ENCODE data around the gene HAGH.

The HAGH gene

DNA sequence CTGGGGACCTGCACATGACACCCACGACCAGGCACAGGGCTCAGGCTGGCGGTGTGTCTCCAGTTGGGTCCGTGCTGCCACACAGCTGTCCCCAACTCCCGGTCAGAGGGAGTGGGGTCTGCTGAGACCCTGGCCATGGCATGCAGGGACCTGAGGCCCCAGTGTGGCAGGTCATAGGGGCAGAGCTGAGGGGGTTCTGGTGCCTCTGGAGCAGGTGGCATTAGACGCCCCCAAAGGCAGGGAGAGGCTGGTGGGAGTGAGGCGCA lies 39.6 kb downstream of the HAGH start:
- no peak for DNase-seq (ENCODE audit: low read depth, low spot score)

- DNase-seq (ENCODE audit: low read depth, low spot score): no peak
Measured at GRCh38 chr16:1786242-1787055, 40.2 kb downstream of the HAGH start.

DNA sequence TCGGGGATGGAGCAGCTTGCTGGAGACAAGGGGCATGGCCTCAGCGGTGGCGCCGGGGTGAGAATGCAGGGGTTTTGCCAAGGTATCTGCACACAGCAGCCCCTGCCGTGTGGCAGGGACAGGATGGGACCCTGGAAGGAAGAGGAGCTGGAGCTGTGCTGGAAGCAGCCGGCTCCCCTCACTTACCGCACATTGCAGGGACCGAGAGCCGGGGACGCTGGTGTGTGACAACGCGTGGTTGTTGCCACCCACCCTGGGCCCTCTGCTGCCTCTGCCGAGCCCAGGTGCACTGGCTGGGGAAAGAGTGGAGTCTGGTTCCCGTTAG lies 40.8 kb downstream of the HAGH start:
- no peak for DNase-seq (ENCODE audit: low read depth, low spot score)

DNA sequence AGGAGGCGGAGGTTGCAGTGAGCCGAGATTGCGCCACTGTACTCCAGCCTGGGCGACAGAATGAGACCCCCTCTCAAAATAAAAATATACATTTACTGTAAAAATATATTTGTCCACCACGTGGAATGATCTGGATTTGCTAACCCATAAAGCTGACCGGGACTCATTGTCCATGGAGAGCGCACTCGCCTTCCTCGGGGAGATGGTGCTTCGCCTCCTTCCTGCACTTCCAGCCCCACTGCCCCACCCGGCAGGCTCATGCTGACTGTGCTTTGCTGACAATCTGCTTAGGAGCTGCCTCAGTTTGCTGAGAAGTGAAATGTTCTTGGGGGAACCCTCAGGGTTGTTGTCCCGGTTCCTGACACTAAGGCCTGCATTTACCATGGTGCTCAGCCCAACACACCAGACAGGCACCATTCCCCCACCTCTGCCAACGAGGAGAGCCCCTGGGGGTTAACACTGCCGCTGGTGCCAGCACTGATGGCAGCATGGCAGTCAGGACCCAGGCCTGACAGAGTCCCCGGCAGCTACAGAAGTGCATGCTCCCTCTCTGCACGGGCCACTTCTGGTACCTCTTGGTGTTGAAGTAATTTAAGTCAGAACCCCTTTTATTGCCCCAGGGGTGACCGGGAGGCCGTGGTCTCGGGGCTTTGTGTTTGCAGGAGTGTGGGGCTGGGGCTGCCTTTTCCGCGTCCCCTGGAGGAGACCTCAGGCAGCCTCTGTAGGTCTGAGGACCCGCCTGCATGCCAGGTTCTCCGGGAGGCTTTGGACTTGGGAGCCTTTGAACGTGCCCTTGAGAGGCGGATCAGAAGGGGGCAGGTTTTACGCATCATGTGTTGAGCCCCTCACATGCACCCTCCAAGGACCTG lies 41.4 kb downstream of the HAGH start:
- DNase-seq (ENCODE audit: low read depth, low spot score): no peak

DNA sequence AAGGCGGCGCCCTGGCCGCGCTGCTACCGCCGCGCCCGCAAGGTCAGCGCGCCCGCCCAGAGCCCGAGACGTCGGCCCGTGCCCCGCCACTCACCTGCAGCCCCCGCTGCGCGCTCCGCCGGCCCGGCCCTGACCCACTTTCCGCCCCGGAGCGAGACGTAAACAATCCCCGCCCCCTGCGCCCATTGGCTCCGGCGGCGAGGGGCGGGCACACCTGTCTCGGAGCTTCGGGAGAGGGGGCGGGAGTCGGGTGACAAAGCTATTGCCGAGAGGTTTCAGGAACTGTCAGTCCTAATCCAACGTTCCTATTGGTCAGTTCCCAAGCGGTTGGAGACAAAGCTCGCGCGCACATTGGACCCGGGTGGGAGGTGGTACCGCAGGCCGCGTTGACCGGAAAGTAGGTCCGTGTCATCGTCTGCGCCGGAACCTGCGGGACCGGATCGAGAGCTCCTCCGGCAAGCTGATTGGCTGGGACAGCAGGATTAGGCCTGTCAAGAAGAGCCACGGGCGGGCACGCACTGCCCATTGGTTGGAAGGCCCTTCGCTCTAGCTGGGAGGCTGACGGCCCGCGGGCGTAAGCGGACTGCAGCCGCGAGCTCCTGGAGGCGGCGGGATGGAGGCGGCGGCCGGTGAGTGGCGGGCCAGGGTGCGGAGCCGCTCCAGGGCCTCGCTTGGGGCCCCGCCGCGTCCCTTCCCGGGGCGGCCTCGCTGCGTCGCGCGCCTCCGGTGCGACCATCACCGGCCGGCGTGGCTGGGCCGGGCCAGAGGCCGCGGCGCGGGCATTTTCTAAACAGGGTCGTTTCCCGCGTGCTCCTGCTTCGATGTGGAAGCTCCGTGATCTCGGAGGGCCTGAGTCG lies 44.0 kb downstream of the HAGH start, which contains the start of the genes NUBP2 and SPSB3:
TSS of gene NUBP2 (plus strand) at position 553 of the 857 bp plus-strand sequence. CDS start at position 614, 61 bp downstream.
TSS of gene SPSB3 (minus strand) at position 164 of the 857 bp plus-strand sequence. CDS start 1,088 bp downstream, outside the sequence.
- peak; percentile 97 for DNase-seq (ENCODE audit: low read depth, low spot score)

DNA sequence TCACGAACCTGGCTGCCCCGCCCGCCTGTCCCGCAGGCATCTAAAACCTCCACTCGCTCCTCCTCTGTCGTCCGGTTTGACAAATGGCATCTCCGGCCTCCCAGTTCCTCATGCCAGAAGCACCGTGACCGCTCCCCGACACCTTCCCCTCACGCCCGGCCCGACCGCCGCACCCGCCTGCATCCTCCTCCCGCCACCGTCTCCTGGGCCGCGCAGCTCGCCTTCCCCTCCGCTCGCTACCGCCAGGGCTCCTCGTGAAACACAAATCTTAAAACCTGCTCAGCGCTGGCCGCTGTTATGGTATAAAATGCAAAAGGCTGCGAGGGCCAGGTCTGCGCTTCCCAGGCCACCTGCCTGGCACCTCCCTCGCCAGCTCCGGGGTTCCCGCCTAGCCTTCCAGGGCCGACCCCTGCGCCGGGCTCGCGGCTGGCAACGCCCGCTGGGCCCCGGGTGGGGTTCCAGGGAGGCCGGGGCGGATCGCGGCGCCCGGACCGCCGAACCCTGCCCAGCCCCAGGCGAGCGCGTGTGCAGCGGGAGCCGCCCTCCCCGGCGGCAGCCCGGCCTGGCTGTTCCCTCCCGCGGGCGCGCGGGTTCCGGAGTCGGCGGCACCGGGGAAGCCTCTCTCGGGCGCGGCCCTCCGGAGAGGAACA lies 44.7 kb downstream of the HAGH start:
- DNase-seq (ENCODE audit: low read depth, low spot score): no peak

GRCh38 chr16:1781254-1781653 lies 45.4 kb downstream of the HAGH start:
- DNase-seq (ENCODE audit: low read depth, low spot score): no peak

DNA sequence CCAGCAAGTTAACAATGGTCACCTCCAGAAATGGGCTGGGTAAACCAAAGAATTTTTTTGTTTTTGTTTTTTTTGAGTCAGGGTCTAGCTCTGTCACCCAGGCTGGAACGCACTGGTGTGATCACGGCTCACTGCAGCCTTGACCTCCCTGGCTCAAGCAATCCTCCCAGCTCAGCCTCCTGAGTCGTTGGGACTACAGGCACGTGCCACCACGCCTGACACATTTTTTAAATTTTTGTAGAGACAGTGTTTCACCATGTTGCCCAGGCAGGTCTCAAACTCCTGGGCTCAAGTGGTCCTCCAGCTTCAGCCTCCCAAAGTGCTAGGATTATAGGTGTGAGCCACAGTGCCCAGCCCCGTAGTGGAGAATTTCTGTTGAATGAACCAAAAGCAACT lies 46.0 kb downstream of the HAGH start:
- no peak for DNase-seq (ENCODE audit: low read depth, low spot score)

DNA sequence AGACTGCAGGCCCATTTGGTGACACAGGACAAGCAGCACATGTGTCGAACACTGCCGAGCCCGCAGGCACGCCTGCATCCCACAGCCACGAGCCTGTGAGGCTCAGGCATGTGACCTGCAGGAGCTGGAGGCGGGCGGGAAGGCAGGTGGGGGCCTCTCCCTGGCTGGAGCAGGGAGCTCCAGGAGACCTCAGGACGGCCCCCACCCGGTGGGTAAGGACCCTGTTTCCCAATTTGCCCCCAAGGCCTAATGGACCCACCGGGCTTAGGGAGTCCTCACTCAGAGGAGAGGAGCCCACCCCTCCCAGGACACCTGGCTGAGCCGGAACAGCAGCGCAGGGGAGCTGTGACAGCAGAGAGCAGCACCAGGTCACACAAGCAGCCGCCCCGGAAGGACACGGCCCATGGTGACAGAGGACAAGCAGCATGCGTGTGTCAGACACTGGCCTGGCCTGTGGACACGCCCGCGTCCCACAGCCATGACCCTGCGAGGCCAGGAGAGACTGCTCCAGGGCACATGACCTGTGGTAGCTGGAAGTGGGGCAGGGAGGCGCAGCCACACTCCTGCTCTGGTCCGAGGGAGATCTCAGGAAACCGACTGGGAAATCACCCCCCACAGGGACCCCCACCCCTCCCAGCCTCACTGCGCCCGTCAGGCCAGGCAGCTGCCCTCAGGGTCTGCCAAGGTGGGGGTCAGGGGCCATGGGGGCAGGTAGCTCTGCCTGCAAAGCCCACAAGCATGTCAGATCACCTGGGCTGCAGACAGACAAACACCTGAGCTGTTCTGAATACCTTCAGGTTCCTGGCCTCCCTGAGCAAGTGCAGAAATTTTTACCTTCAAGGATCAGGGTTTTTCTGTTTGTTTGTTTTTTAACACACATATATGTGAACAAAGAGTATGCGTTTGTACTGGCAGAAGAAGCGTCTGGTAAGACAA lies 46.6 kb downstream of the HAGH start:
- no peak for DNase-seq (ENCODE audit: low read depth, low spot score)

DNA sequence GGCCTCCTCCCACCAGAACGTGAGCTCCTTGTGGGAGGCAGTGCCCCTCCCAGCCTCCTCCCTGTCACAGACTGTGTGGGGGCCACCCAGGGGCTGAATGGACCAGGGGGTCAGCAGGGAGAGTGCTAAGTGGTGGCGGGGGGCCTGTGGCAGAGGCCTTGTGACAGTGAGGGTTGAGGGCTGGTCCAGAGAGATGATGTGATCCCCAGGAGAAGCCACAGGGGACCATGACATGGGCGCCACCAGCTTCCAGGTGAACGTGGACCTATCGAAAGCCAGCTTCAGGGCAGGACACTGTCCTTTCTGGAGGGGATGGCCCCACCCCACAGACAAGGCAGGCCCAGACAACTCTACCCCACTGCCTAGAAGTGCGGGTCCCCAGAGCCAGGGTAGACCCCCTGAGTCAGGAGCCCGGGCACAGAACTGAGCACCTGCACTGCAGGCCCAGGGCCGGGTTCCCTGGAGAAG lies 47.4 kb downstream of the HAGH start:
- no peak for DNase-seq (ENCODE audit: low read depth, low spot score)

DNA sequence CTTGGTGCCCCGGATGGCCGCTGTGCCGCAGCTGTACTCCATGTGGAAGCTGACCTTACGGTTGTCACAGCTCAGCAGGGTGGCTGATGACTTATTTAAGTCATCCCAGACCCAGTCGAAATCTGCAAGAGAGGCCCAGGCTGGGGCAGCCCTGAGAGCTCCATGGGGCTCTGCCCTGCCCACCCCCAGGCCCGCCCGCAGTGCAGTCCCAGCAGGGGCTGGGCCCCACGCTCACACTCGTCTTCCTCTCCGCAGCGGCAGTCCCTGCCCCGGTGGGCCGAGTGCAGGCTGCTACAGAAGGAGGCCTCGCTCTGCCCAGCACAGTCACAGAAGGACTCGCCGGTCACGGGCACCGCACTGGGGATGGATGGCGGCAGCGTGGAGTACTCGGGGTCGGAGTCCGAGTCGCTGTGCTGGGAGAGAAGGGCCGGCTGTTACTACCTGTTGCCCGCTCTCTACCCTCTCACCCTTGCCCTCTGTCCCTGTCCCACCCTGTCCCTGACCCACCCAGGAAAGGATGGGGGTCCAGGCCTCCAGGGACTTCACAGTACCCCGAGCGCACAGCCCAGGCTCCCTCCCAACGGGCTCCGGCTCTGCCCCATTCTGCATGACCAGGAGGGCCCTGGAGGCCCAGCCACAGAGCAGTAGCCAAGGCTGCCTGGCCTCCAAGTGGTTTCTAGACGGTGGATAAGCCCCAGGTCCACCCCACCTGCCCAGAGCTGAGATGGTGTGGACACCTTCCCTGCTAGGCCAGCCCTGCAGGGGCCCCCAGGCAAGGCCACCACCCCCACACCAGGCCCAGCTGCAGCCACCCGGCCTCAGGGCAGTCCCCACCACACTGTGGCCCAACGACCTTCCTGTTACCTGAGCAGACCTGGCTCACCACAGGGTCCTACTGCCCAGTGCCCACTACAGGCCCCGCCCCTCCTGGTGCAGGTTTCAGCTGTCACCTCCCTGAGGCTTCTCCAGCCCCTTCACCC lies 48.1 kb downstream of the HAGH start:
- no peak for DNase-seq (ENCODE audit: low read depth, low spot score)

GRCh38 chr16:1777375-1778199 lies 49.0 kb downstream of the HAGH start:
- DNase-seq (ENCODE audit: low read depth, low spot score): no peak

GRCh38 chr16:1776991-1777374 lies 49.6 kb downstream of the HAGH start:
- DNase-seq (ENCODE audit: low read depth, low spot score): no peak

GRCh38 chr16:1776672-1776955 lies 50.0 kb downstream of the HAGH start:
- DNase-seq (ENCODE audit: low read depth, low spot score): no peak

DNA sequence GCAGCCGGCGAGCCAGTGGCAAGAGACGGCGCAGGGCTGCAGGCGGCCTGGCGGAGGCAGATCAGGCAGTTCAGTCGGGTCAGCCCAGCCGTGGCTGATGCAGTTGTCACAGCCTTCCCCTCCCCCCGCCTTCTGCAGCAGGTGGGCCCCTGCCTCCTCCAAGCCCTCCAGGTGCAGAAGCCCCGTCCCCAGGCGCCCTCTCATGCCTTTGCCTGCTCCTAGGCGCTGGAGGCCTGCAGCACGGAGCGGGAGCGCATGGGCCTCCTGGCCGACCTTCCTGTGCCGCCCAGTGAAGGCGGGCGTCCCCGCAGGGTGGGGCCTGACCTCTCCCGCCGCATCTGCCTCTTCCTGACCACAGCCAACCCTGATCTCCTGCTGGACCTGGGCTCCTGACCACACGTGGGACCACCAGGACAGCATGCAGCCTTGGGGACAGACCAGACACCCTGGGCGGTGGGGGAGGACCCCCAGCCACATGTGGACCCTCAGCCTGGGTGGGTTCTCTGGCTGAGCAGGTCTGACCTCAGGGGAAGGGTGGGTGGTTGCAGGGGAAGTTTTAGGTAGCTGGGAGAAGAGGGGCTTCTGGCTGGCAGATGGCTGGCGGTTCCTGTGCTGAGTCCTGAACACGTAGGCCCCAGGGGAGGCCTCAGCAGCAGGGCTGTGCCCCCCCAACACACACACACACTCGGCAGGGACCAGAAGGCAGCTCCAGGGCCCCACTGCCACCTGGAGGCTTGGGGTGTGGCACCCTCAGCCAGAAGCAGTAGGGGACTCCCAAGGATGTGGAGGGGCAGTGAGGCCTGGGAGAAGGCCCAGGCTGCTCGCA lies 50.6 kb downstream of the HAGH start:
- DNase-seq (ENCODE audit: low read depth, low spot score): no peak

DNA sequence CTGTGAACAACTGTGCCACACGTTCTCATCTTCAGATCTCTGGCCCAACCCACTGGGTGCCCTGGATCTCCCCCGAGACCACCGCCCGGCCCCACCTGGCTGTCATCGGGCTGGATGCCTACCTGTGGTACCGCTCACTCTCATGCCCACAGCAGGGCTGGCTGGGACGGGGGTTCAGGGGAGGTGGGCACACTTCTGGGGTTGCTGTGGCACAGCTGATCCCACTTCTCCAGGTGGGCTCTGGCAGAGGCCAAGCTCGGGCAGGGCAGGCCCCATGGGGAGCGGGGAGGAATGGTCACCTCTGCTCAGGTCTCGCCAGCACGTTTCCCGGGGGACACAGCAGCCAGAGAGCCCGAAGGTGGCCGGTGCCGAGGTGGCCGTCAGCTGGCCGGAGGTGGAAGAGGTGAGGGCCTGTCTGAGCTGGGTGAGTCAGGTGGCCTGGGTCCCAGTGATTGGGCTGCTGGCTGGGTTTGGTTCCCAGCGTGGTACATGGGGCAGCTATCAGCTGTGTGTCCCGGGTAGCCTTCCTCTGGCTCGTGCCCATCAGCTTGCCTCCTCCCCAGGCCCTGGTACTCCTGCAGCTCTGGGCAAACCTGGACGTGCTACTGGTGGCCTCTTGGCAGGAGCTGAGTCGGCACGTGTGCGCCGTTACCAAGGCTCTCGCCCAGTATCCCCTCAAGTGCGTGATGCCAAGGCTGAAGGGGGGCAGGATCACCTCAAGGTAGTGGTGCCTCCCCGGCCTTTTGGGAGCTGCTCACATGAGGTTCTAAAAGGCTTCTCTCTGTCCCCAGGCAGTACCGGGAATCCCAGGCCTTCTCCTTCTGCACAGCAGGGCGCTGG lies 51.4 kb downstream of the HAGH start:
- no peak for DNase-seq (ENCODE audit: low read depth, low spot score)

DNA sequence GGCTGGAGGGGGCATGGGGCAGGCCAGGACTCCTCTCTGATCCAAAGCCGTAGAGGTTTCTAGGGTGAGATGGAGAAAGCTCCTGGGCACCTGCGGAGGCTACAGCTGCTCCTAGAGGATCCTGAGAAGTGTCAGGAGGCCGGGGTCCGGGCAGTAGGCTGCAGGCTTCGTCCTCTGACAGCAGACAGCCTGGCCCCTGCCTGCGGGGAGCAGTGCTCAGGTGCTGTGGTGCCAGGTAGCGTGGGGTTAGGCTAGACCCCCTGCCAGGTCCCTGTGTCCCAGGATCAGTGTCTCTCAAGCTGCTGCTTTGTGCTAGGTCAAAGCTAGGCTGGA lies 52.2 kb downstream of the HAGH start:
- DNase-seq (ENCODE audit: low read depth, low spot score): no peak
